HG03139 (cell line): ENCODE data around the gene WDR37.
"Not testable (repeated sequence)": the region's sequence is repeated elsewhere in the genome, so short reads cannot be mapped to it uniquely, and the experiment has no call there.

ENCODE experiments used
- ATAC-seq: cut with Tn5 transposase; IDR thresholded peaks from one replicate; pipeline ENCODE4 v1.9.1; 2021; ENCODE audit not compliant: unreplicated experiment

WDR37 gene

GRCh38 chr10:1102831-1103230 is 46.6 kb downstream of the WDR37 start:
- no peak for ATAC-seq

- ATAC-seq: no peak
These were observed 47.4 kb downstream of the WDR37 start for GRCh38 chr10:1103551-1103950.

GRCh38 chr10:1104971-1105370 is 48.8 kb downstream of the WDR37 start:
- ATAC-seq: no peak

GRCh38 chr10:1107004-1107403 is 50.8 kb downstream of the WDR37 start:
- no peak for ATAC-seq

GRCh38 chr10:1107679-1108078 is 51.5 kb downstream of the WDR37 start:
- no peak for ATAC-seq

GRCh38 chr10:1109795-1110673 is 53.8 kb downstream of the WDR37 start:
- ATAC-seq: peak; percentile 62

GRCh38 chr10:1110674-1111119 is 54.5 kb downstream of the WDR37 start:
- ATAC-seq: no peak

- ATAC-seq: no peak
These were observed 58.1 kb downstream of the WDR37 start for GRCh38 chr10:1114315-1114714.

GRCh38 chr10:1114719-1115606 is 58.8 kb downstream of the WDR37 start:
- no peak for ATAC-seq

GRCh38 chr10:1115607-1115955 is 59.4 kb downstream of the WDR37 start:
- no peak for ATAC-seq

GRCh38 chr10:1116051-1116450 is 59.9 kb downstream of the WDR37 start:
- ATAC-seq: no peak

GRCh38 chr10:1116696-1117280 is 60.6 kb downstream of the WDR37 start:
- ATAC-seq: no peak

- no peak for ATAC-seq
These were observed 61.5 kb downstream of the WDR37 start for GRCh38 chr10:1117651-1118050.

- not testable (repeated sequence) for ATAC-seq
These were observed 62.1 kb downstream of the WDR37 start for GRCh38 chr10:1118318-1118717.

- ATAC-seq: no peak
These were observed 62.8 kb downstream of the WDR37 start for GRCh38 chr10:1119027-1119426.

- no peak for ATAC-seq
These were observed 63.3 kb downstream of the WDR37 start for GRCh38 chr10:1119501-1119900.

GRCh38 chr10:1120306-1120705 is 64.1 kb downstream of the WDR37 start:
- ATAC-seq: no peak

- no peak for ATAC-seq
These were observed 64.6 kb downstream of the WDR37 start for GRCh38 chr10:1120801-1121211.

- no peak for ATAC-seq
These were observed 65.2 kb downstream of the WDR37 start for GRCh38 chr10:1121271-1121970.

- no peak for ATAC-seq
These were observed 66.2 kb downstream of the WDR37 start for GRCh38 chr10:1122349-1122748.

- ATAC-seq: no peak
These were observed 67.0 kb downstream of the WDR37 start for GRCh38 chr10:1123198-1123597.
